Measurements from ENCODE around the gene EXOC6.

GRCh38 chr10:93054486-93054885 is 206.2 kb downstream of the EXOC6 start:
- TF ChIP-seq, protein P1, sequence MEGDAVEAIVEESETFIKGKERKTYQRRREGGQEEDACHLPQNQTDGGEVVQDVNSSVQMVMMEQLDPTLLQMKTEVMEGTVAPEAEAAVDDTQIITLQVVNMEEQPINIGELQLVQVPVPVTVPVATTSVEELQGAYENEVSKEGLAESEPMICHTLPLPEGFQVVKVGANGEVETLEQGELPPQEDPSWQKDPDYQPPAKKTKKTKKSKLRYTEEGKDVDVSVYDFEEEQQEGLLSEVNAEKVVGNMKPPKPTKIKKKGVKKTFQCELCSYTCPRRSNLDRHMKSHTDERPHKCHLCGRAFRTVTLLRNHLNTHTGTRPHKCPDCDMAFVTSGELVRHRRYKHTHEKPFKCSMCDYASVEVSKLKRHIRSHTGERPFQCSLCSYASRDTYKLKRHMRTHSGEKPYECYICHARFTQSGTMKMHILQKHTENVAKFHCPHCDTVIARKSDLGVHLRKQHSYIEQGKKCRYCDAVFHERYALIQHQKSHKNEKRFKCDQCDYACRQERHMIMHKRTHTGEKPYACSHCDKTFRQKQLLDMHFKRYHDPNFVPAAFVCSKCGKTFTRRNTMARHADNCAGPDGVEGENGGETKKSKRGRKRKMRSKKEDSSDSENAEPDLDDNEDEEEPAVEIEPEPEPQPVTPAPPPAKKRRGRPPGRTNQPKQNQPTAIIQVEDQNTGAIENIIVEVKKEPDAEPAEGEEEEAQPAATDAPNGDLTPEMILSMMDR (conservative IDR thresholded peaks at IDR 0.05; ENCODE audit: low read length) = no peak
- no peak for TF ChIP-seq EZH2phosphoT487 (IDR thresholded peaks at IDR 0.05; ENCODE audit: borderline replicate concordance)

Measured in Loucy (cell line).